HepG2 (cell line): ENCODE measurements around the gene SH3BGRL2. TPM values are rescaled to one million over a fixed set of nuclear protein-coding genes. Genes with fewer than 3 reads are reported as not detected.

ENCODE experiments used
- ETV5 ChIP-seq: IDR thresholded peaks from 2 replicates; pipeline ENCODE4 v1.6.1; 2018; ENCODE audit warnings: missing biosample characterization, missing genetic modification reagents, inconsistent platforms, borderline replicate concordance
- KAT8 ChIP-seq: IDR thresholded peaks from 2 replicates; pipeline ENCODE4 v1.6.1; 2016; ENCODE audit warnings: missing genetic modification reagents, missing compliant biosample characterization
- KDM2A ChIP-seq: sonication (generic); formaldehyde crosslinking; IDR thresholded peaks from 2 replicates; pipeline ENCODE4 v1.4.0; 2020; ENCODE audit warnings: low read depth, missing genetic modification reagents, borderline replicate concordance
- ZBTB38 ChIP-seq: sonication (generic); formaldehyde crosslinking; IDR thresholded peaks from 2 replicates; pipeline ENCODE4 v1.5.1; 2020; ENCODE audit warnings: mild to moderate bottlenecking, missing genetic modification reagents
- ZBTB7B ChIP-seq: sonication (generic); formaldehyde crosslinking; IDR thresholded peaks from 2 replicates; pipeline ENCODE4 v1.4.0; 2020; ENCODE audit warnings: missing genetic modification reagents
- ZFP36L1 ChIP-seq: sonication (generic); formaldehyde crosslinking; IDR thresholded peaks from 2 replicates; pipeline ENCODE4 v1.8.0; 2022; ENCODE audit warnings: mild to moderate bottlenecking, missing genetic modification reagents, moderate library complexity
- ZKSCAN1 ChIP-seq: fragments of 150-350 bp; IDR thresholded peaks from 2 replicates; pipeline ENCODE4 v1.6.1; 2014; ENCODE audit warnings: low read length
- ZNF160 ChIP-seq: sonication (generic); formaldehyde crosslinking; IDR thresholded peaks from 2 replicates; pipeline ENCODE4 v1.8.0; 2022; ENCODE audit warnings: mild to moderate bottlenecking, inconsistent platforms, missing genetic modification reagents
- ZNF317 ChIP-seq: sonication (generic); formaldehyde crosslinking; IDR thresholded peaks from 2 replicates; pipeline ENCODE4 v1.5.0; 2020; ENCODE audit warnings: mild to moderate bottlenecking, missing genetic modification reagents
- ZNF614 ChIP-seq: IDR thresholded peaks from 2 replicates; pipeline ENCODE4 v1.6.1; 2018; ENCODE audit warnings: missing biosample characterization, missing genetic modification reagents, inconsistent platforms, borderline replicate concordance
- polyA plus RNA-seq, 8 experiments: library from polyadenylated mRNA; depleted of rRNA in 3 of 8; stranded (reverse) in 7 of 8; unstranded in 1 of 8; fragments of >200 nt; fragmentation: Illumina TruSeq in 4 of 8; extraction: Trizol in 4 of 8; gene quantifications; 2 replicates each; pipeline versions ENCODE4 v1.2.1 to v1.2.3, GENCODE V29; 2011 to 2016; ENCODE audit warnings: low read depth in 4 of 8, missing spikeins in 1 of 8, mixed read lengths in 1 of 8; ENCODE audit not compliant: insufficient read depth in 1 of 8
- total RNA-seq, 5 experiments: library from RNA; depleted of rRNA; stranded (reverse); fragments of >200 nt; fragmentation: Illumina TruSeq; extraction: Trizol; gene quantifications; 2 replicates each; pipeline ENCODE4 v1.2.3, GENCODE V29; 2016; ENCODE audit warnings: low read depth in 1 of 5
- TF ChIP-seq, protein P1 (sequence below): sonication (generic); formaldehyde crosslinking; IDR thresholded peaks from 2 replicates; pipeline ENCODE4 v1.5.0; 2020; ENCODE audit warnings: mild to moderate bottlenecking, missing genetic modification reagents, borderline replicate concordance
- TF ChIP-seq, protein P2 (sequence below): sonication (generic); formaldehyde crosslinking; IDR thresholded peaks from 2 replicates; pipeline ENCODE4 v1.4.0; 2020; ENCODE audit warnings: missing genetic modification reagents; ENCODE audit errors: not compliant biosample characterization
- TF ChIP-seq, protein P3 (sequence below): sonication (generic); formaldehyde crosslinking; IDR thresholded peaks from 2 replicates; pipeline ENCODE4 v1.4.0; 2020; ENCODE audit warnings: missing genetic modification reagents
- TF ChIP-seq, protein P4 (sequence below): sonication (generic); formaldehyde crosslinking; IDR thresholded peaks from 2 replicates; pipeline ENCODE4 v1.4.0; 2020; ENCODE audit warnings: missing genetic modification reagents

Gene SH3BGRL2
- total and polyA plus RNA-seq, 2 of the 13 experiments (the other 11 are each of a cell fraction or from before 2014, with no cell fraction given) = 10.9 to 28.8 TPM

GRCh38 chr6:79671600-79672266 lies 40.6 kb downstream of the SH3BGRL2 start (continued):
- TF ChIP-seq, protein P1, sequence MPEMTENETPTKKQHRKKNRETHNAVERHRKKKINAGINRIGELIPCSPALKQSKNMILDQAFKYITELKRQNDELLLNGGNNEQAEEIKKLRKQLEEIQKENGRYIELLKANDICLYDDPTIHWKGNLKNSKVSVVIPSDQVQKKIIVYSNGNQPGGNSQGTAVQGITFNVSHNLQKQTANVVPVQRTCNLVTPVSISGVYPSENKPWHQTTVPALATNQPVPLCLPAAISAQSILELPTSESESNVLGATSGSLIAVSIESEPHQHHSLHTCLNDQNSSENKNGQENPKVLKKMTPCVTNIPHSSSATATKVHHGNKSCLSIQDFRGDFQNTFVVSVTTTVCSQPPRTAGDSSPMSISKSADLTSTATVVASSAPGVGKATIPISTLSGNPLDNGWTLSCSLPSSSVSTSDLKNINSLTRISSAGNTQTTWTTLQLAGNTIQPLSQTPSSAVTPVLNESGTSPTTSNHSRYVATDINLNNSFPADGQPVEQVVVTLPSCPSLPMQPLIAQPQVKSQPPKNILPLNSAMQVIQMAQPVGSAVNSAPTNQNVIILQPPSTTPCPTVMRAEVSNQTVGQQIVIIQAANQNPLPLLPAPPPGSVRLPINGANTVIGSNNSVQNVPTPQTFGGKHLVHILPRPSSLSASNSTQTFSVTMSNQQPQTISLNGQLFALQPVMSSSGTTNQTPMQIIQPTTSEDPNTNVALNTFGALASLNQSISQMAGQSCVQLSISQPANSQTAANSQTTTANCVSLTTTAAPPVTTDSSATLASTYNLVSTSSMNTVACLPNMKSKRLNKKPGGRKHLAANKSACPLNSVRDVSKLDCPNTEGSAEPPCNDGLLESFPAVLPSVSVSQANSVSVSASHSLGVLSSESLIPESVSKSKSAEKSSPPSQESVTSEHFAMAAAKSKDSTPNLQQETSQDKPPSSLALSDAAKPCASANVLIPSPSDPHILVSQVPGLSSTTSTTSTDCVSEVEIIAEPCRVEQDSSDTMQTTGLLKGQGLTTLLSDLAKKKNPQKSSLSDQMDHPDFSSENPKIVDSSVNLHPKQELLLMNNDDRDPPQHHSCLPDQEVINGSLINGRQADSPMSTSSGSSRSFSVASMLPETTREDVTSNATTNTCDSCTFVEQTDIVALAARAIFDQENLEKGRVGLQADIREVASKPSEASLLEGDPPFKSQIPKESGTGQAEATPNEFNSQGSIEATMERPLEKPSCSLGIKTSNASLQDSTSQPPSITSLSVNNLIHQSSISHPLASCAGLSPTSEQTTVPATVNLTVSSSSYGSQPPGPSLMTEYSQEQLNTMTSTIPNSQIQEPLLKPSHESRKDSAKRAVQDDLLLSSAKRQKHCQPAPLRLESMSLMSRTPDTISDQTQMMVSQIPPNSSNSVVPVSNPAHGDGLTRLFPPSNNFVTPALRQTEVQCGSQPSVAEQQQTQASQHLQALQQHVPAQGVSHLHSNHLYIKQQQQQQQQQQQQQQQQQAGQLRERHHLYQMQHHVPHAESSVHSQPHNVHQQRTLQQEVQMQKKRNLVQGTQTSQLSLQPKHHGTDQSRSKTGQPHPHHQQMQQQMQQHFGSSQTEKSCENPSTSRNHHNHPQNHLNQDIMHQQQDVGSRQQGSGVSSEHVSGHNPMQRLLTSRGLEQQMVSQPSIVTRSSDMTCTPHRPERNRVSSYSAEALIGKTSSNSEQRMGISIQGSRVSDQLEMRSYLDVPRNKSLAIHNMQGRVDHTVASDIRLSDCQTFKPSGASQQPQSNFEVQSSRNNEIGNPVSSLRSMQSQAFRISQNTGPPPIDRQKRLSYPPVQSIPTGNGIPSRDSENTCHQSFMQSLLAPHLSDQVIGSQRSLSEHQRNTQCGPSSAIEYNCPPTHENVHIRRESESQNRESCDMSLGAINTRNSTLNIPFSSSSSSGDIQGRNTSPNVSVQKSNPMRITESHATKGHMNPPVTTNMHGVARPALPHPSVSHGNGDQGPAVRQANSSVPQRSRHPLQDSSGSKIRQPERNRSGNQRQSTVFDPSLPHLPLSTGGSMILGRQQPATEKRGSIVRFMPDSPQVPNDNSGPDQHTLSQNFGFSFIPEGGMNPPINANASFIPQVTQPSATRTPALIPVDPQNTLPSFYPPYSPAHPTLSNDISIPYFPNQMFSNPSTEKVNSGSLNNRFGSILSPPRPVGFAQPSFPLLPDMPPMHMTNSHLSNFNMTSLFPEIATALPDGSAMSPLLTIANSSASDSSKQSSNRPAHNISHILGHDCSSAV = no peak
- TF ChIP-seq, protein P2, sequence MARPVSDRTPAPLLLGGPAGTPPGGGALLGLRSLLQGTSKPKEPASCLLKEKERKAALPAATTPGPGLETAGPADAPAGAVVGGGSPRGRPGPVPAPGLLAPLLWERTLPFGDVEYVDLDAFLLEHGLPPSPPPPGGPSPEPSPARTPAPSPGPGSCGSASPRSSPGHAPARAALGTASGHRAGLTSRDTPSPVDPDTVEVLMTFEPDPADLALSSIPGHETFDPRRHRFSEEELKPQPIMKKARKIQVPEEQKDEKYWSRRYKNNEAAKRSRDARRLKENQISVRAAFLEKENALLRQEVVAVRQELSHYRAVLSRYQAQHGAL (CRISPR knock-in tag) = no peak
- TF ChIP-seq ZNF317 (CRISPR knock-in tag) (no peak), KAT8 (CRISPR knock-in tag) (peak; percentile 26; the same call in 1 of the 2 replicates), ZBTB7B (CRISPR knock-in tag) (no peak), ZNF160 (CRISPR knock-in tag) (no peak), ZNF614 (CRISPR knock-in tag) (0 out of 2 replicates have a peak, but pooled peaks have one; percentile 34), ETV5 (CRISPR knock-in tag) (peak; percentile 47; the same call in 1 of the 2 replicates), ZKSCAN1 (no peak), ZBTB38 (CRISPR knock-in tag) (0 out of 2 replicates have a peak, but pooled peaks have one; percentile 24), ZFP36L1 (CRISPR knock-in tag) (no peak), KDM2A (no peak)
- TF ChIP-seq, protein P3, sequence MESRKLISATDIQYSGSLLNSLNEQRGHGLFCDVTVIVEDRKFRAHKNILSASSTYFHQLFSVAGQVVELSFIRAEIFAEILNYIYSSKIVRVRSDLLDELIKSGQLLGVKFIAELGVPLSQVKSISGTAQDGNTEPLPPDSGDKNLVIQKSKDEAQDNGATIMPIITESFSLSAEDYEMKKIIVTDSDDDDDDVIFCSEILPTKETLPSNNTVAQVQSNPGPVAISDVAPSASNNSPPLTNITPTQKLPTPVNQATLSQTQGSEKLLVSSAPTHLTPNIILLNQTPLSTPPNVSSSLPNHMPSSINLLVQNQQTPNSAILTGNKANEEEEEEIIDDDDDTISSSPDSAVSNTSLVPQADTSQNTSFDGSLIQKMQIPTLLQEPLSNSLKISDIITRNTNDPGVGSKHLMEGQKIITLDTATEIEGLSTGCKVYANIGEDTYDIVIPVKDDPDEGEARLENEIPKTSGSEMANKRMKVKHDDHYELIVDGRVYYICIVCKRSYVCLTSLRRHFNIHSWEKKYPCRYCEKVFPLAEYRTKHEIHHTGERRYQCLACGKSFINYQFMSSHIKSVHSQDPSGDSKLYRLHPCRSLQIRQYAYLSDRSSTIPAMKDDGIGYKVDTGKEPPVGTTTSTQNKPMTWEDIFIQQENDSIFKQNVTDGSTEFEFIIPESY (CRISPR knock-in tag) = peak; percentile 72
- TF ChIP-seq, protein P4, sequence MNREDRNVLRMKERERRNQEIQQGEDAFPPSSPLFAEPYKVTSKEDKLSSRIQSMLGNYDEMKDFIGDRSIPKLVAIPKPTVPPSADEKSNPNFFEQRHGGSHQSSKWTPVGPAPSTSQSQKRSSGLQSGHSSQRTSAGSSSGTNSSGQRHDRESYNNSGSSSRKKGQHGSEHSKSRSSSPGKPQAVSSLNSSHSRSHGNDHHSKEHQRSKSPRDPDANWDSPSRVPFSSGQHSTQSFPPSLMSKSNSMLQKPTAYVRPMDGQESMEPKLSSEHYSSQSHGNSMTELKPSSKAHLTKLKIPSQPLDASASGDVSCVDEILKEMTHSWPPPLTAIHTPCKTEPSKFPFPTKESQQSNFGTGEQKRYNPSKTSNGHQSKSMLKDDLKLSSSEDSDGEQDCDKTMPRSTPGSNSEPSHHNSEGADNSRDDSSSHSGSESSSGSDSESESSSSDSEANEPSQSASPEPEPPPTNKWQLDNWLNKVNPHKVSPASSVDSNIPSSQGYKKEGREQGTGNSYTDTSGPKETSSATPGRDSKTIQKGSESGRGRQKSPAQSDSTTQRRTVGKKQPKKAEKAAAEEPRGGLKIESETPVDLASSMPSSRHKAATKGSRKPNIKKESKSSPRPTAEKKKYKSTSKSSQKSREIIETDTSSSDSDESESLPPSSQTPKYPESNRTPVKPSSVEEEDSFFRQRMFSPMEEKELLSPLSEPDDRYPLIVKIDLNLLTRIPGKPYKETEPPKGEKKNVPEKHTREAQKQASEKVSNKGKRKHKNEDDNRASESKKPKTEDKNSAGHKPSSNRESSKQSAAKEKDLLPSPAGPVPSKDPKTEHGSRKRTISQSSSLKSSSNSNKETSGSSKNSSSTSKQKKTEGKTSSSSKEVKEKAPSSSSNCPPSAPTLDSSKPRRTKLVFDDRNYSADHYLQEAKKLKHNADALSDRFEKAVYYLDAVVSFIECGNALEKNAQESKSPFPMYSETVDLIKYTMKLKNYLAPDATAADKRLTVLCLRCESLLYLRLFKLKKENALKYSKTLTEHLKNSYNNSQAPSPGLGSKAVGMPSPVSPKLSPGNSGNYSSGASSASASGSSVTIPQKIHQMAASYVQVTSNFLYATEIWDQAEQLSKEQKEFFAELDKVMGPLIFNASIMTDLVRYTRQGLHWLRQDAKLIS = no peak
